HepG2 (cell line): Measurements from ENCODE around the gene UPK1A. TPM values are rescaled to one million over a fixed set of nuclear protein-coding genes. Genes with fewer than 3 reads are reported as not detected.

ENCODE experiments used
- EED ChIP-seq: sonication (generic); formaldehyde crosslinking; IDR thresholded peaks from 2 replicates; pipeline ENCODE4 v1.5.0; 2020; ENCODE audit warnings: mild to moderate bottlenecking, missing genetic modification reagents
- FOXJ3 ChIP-seq: sonication (generic); formaldehyde crosslinking; IDR thresholded peaks from 2 replicates; pipeline ENCODE4 v1.4.0; 2020; ENCODE audit warnings: missing genetic modification reagents, mild to moderate bottlenecking, borderline replicate concordance
- HES4 ChIP-seq: sonication (generic); formaldehyde crosslinking; IDR thresholded peaks from 2 replicates; pipeline ENCODE4 v1.9.0; 2021; ENCODE audit warnings: mild to moderate bottlenecking, missing genetic modification reagents, borderline replicate concordance
- JUN ChIP-seq: sonication (generic); formaldehyde crosslinking; IDR thresholded peaks from 2 replicates; pipeline ENCODE4 v1.4.0; 2020; ENCODE audit warnings: mild to moderate bottlenecking, missing genetic modification reagents
- KAT2B ChIP-seq: fragments of 150-350 bp; IDR thresholded peaks from 2 replicates; pipeline ENCODE4 v1.6.1; 2014; ENCODE audit warnings: low read depth, low read length, borderline replicate concordance
- KDM4B ChIP-seq: sonication (generic); formaldehyde crosslinking; IDR thresholded peaks from 2 replicates; pipeline ENCODE4 v1.4.0; 2020; ENCODE audit warnings: missing genetic modification reagents
- KMT2A ChIP-seq: sonication (generic); formaldehyde crosslinking; IDR thresholded peaks from 2 replicates; pipeline ENCODE4 v1.4.0; 2020; ENCODE audit warnings: missing genetic modification reagents
- RERE ChIP-seq: IDR thresholded peaks from 2 replicates; pipeline ENCODE4 v1.6.1; 2016; ENCODE audit warnings: low read depth, missing genetic modification reagents, missing compliant biosample characterization
- SOX5 ChIP-seq: IDR thresholded peaks from 2 replicates; pipeline ENCODE4 v1.6.1; 2016; ENCODE audit warnings: borderline replicate concordance
- TFDP2 ChIP-seq: sonication (generic); formaldehyde crosslinking; IDR thresholded peaks from 2 replicates; pipeline ENCODE4 v1.4.0; 2020; ENCODE audit warnings: missing genetic modification reagents
- TGIF2 ChIP-seq: IDR thresholded peaks from 2 replicates; pipeline ENCODE4 v1.6.1; 2016; ENCODE audit warnings: control low read depth, missing compliant biosample characterization
- TRIM22 ChIP-seq: fragments of 450-650 bp; IDR thresholded peaks from 2 replicates; pipeline ENCODE4 v1.6.1; 2017
- ZBTB3 ChIP-seq: sonication (generic); formaldehyde crosslinking; IDR thresholded peaks from 2 replicates; pipeline ENCODE4 v1.4.0; 2020; ENCODE audit warnings: low read depth, mild to moderate bottlenecking, moderate library complexity, missing genetic modification reagents, borderline replicate concordance
- ZKSCAN1 ChIP-seq: fragments of 150-350 bp; IDR thresholded peaks from 2 replicates; pipeline ENCODE4 v1.6.1; 2014; ENCODE audit warnings: low read length
- ZNF101 ChIP-seq: sonication (generic); formaldehyde crosslinking; IDR thresholded peaks from 2 replicates; pipeline ENCODE4 v1.4.0; 2020; ENCODE audit warnings: mild to moderate bottlenecking, low read depth, missing genetic modification reagents, borderline replicate concordance
- ZNF207 ChIP-seq: fragments of 450-650 bp; IDR thresholded peaks from 2 replicates; pipeline ENCODE4 v1.6.1; 2016; ENCODE audit warnings: antibody characterized with exemption, borderline replicate concordance
- ZNF33B ChIP-seq: sonication (generic); formaldehyde crosslinking; IDR thresholded peaks from 2 replicates; pipeline ENCODE4 v1.5.1; 2020; ENCODE audit warnings: mild to moderate bottlenecking, missing genetic modification reagents
- ZNF432 ChIP-seq: sonication (generic); formaldehyde crosslinking; IDR thresholded peaks from 2 replicates; pipeline ENCODE4 v1.5.0; 2020; ENCODE audit warnings: missing genetic modification reagents, mild to moderate bottlenecking, borderline replicate concordance
- ZNF615 ChIP-seq: sonication (generic); formaldehyde crosslinking; IDR thresholded peaks from 2 replicates; pipeline ENCODE4 v1.5.0; 2020; ENCODE audit warnings: mild to moderate bottlenecking, missing genetic modification reagents, borderline replicate concordance
- ZNF883 ChIP-seq: sonication (generic); formaldehyde crosslinking; IDR thresholded peaks from 2 replicates; pipeline ENCODE4 v1.5.1; 2020; ENCODE audit warnings: mild to moderate bottlenecking, missing genetic modification reagents; ENCODE audit errors: not compliant biosample characterization
- ZSCAN5A ChIP-seq: sonication (generic); formaldehyde crosslinking; IDR thresholded peaks from 2 replicates; pipeline ENCODE4 v1.8.0; 2022; ENCODE audit warnings: mild to moderate bottlenecking, missing genetic modification reagents, borderline replicate concordance
- polyA plus RNA-seq, 8 experiments: library from polyadenylated mRNA; depleted of rRNA in 3 of 8; stranded (reverse) in 7 of 8; unstranded in 1 of 8; fragments of >200 nt; fragmentation: Illumina TruSeq in 4 of 8; extraction: Trizol in 4 of 8; gene quantifications; 2 replicates each; pipeline versions ENCODE4 v1.2.1 to v1.2.3, GENCODE V29; 2011 to 2016; ENCODE audit warnings: low read depth in 4 of 8, missing spikeins in 1 of 8, mixed read lengths in 1 of 8; ENCODE audit not compliant: insufficient read depth in 1 of 8
- total RNA-seq, 5 experiments: library from RNA; depleted of rRNA; stranded (reverse); fragments of >200 nt; fragmentation: Illumina TruSeq; extraction: Trizol; gene quantifications; 2 replicates each; pipeline ENCODE4 v1.2.3, GENCODE V29; 2016; ENCODE audit warnings: low read depth in 1 of 5

UPK1A gene
- total and polyA plus RNA-seq, 2 of the 13 experiments (the other 11 are each of a cell fraction or from before 2014, with no cell fraction given) = 2.9 TPM; not detected in 1

GRCh38 chr19:35693835-35694599 is 27.7 kb downstream of the UPK1A start (continued):
- TF ChIP-seq TFDP2 (CRISPR knock-in tag) = peak; percentile 36; the same call in 1 of the 2 replicates
- no peak for TF ChIP-seq KDM4B (CRISPR knock-in tag)
- TF ChIP-seq SOX5 (CRISPR knock-in tag) = peak; percentile 30; the same call in 1 of the 2 replicates
- TF ChIP-seq EED (CRISPR knock-in tag) = no peak
- no peak; the same call in 1 of the 2 replicates for TF ChIP-seq TGIF2 (CRISPR knock-in tag)
- no peak for TF ChIP-seq JUN (CRISPR knock-in tag)
- no peak for TF ChIP-seq ZNF33B
- no peak for TF ChIP-seq ZNF615 (CRISPR knock-in tag)
- no peak for TF ChIP-seq ZNF883 (CRISPR knock-in tag)
- no peak for TF ChIP-seq ZNF207
- no peak for TF ChIP-seq ZNF432
- TF ChIP-seq FOXJ3 = no peak
- TF ChIP-seq ZBTB3 (CRISPR knock-in tag) = no peak
- TF ChIP-seq HES4 (CRISPR knock-in tag) = no peak
- no peak for TF ChIP-seq ZSCAN5A (CRISPR knock-in tag)
- TF ChIP-seq KAT2B = no peak
- TF ChIP-seq RERE (CRISPR knock-in tag) = no peak
- TF ChIP-seq ZKSCAN1 = no peak
- no peak for TF ChIP-seq TRIM22
- no peak for TF ChIP-seq ZNF101
- TF ChIP-seq KMT2A (CRISPR knock-in tag) = no peak
